DMS53 treated with DMSO at 0.1 percent for 48 hours (cell line): ENCODE results near the gene RAB36.

Source experiments
- DNase-seq: peaks from one replicate; lab custom pipeline; 2025; ENCODE audit not compliant: unreplicated experiment; lab: John Stamatoyannopoulos, UW

Gene RAB36

GRCh38 chr22:23204125-23204488 is 58.8 kb downstream of the RAB36 start:
- DNase-seq = no peak

GRCh38 chr22:23204541-23205157 is 59.4 kb downstream of the RAB36 start:
- no peak for DNase-seq

GRCh38 chr22:23205339-23206049 is 60.2 kb downstream of the RAB36 start:
- peak; percentile 4 for DNase-seq

GRCh38 chr22:23206915-23207314 is 61.6 kb downstream of the RAB36 start:
- no peak for DNase-seq

- DNase-seq = peak; percentile 67
Observed at GRCh38 chr22:23207729-23208393, 62.6 kb downstream of the RAB36 start.

GRCh38 chr22:23210428-23211170 is 65.3 kb downstream of the RAB36 start:
- DNase-seq = no peak

GRCh38 chr22:23211622-23212021 is 66.3 kb downstream of the RAB36 start:
- DNase-seq = no peak

GRCh38 chr22:23212061-23213021 is 67.1 kb downstream of the RAB36 start:
- peak; percentile 21 for DNase-seq

- no peak for DNase-seq
Observed at GRCh38 chr22:23213022-23213555, 67.8 kb downstream of the RAB36 start.

- no peak for DNase-seq
Observed at GRCh38 chr22:23213581-23214334, 68.5 kb downstream of the RAB36 start.
